Adrenal gland (tissue), 12 donors: ENCODE measurements around the gene DUOXA2. TPM values are rescaled to one million over a fixed set of nuclear protein-coding genes. Genes with fewer than 3 reads are reported as not detected.
A peak's percentile ranks its signal among the peaks of the same experiment; 100 is the strongest.

Experiments used
- DNase-seq, 7 donors: peaks; one replicate each; pipeline ENCODE4 v3.0.0-alpha.2; 2019 to 2020
- H3K27ac ChIP-seq, 5 donors: fragments of 200-600 bp; sonication (generic) in 4 of 5; 1 replicate in 3 of 5; 2 replicates in 2 of 5; pipeline versions ENCODE4 v1.5.1 to v1.8.0; 2016 to 2020; ENCODE audit warnings: mild to moderate bottlenecking in 1 of 5
- H3K27me3 ChIP-seq: fragments of 200-600 bp; 2 replicates; pipeline ENCODE4 v1.8.0; 2021
- H3K36me3 ChIP-seq, 2 donors: fragments of 200-600 bp; replicated peaks in 1 of 2; 1 replicate in 1 of 2; 2 replicates in 1 of 2; pipeline versions ENCODE4 v1.5.1 to v1.8.0; 2018 to 2022
- H3K4me1 ChIP-seq, 2 donors: fragments of 200-600 bp; replicated peaks in 1 of 2; 1 replicate in 1 of 2; 2 replicates in 1 of 2; pipeline versions ENCODE4 v1.5.1 to v1.8.0; 2018 to 2021
- H3K4me3 ChIP-seq, 4 donors: fragments of 200-600 bp; sonication (generic) in 3 of 4; one replicate each; pipeline ENCODE4 v1.5.1; 2016 to 2018
- H3K9me3 ChIP-seq, 3 donors: fragments of 200-600 bp; sonication (generic) in 1 of 3; replicated peaks in 1 of 3; 1 replicate in 2 of 3; 2 replicates in 1 of 3; pipeline versions ENCODE4 v1.5.1 to v1.8.0; 2016 to 2021
- CTCF ChIP-seq, 6 experiments: fragments of 450-650 bp in 4 of 6; fragments of 200-600 bp in 2 of 6; sonication (generic) in 1 of 6; IDR thresholded peaks; 1 replicate in 5 of 6; 2 replicates in 1 of 6; pipeline versions ENCODE4 v1.5.1 to v1.8.0; 2016 to 2021; ENCODE audit warnings: antibody characterized with exemption in 6 of 6, mild to moderate bottlenecking in 2 of 6, moderate library complexity in 1 of 6
- POLR2A ChIP-seq, 2 donors: fragments of 450-650 bp; IDR thresholded peaks; one replicate each; pipeline ENCODE4 v1.6.1; 2017; ENCODE audit warnings: antibody characterized with exemption in 2 of 2, mild to moderate bottlenecking in 2 of 2, moderate library complexity in 1 of 2
- WGBS, 4 donors: extraction: QIAGEN DNeasy Blood & Tissue Kit in 2 of 4; methylation state at CpG; one replicate each; pipeline versions ENCODE4 v1.1.5 to v1.1.7; 2013 to 2017; 5-methylcytosine and 5-hydroxymethylcytosine counted together
- intact Hi-C, 2 donors: fragments of 100-400 bp; cut with DNase I; formaldehyde crosslinking; loops; one replicate each; pipeline versions ENCODE4 v1.14.1 to v1.15.0; 2022 to 2023
- polyA plus RNA-seq, 3 donors: library from polyadenylated mRNA; stranded (reverse); fragments of 200-250 nt in 2 of 3; fragments of 350-450 nt in 1 of 3; fragmentation: Illumina TruSeq in 1 of 3; extraction: RNeasy Lipid Tissue Mini Kit (QIAGEN cat#74804) in 1 of 3; gene quantifications; one replicate each; pipeline ENCODE4 v1.2.3, GENCODE V29; 2013 to 2014
- total RNA-seq, 9 donors: library from RNA; depleted of rRNA in 4 of 9; stranded (reverse); fragments of >200 nt in 4 of 9; fragments of 120-200 nt in 1 of 9; fragmentation: NEBNext Ultra II Directional in 1 of 9; extraction: Animal tissue kit (Norgen Biotek cat#: 25700) in 1 of 9; gene quantifications; one replicate each; pipeline versions ENCODE4 v1.1.0 to v1.2.4, GENCODE V29; 2013 to 2023
- donor health status: healthy with polysubstance abuse.
- donor health status: Bipolar disorder and iron deficiency.
- donor health status: DM: yes; HTN: yes; CAD: no.
- donor health status: DM: no; HTN: no; CAD: no.
- donor health status: DM: no; HTN: no; CAD: no.
- donor health status: DM: yes; HTN: yes; CAD: no.

DUOXA2 gene
- total and polyA plus RNA-seq, 12 donors = 0.11 to 4.1 (median 0.85) TPM; not detected in 4

DNA sequence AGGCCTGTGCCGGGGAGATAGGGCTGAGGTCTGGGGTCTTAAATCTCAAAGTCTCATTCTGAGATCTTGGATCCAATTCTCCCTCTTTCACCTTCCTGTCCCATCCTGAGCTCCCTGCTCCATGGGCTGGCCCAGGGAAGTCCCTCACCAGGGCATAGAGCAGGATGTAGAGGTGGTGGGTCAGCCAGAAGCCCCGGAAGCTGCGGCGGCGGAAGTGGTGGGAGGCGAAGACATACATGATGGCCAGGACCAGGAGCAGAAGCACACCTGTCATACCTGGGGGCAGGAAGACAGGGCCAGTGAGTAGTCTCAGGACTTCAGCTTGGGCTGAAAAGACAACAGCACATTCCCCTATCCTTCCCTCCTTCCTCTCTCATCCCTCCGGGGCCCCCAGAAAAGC lies 16.7 kb upstream of the DUOXA2 start:
- H3K4me3 ChIP-seq = no peak overlapping the region
- intact Hi-C loops = no loop called here
- 90 to 98% (median 96%) methylated on average over 6 to 7 of the region's 7 CpGs for WGBS, 4 donors

DNA sequence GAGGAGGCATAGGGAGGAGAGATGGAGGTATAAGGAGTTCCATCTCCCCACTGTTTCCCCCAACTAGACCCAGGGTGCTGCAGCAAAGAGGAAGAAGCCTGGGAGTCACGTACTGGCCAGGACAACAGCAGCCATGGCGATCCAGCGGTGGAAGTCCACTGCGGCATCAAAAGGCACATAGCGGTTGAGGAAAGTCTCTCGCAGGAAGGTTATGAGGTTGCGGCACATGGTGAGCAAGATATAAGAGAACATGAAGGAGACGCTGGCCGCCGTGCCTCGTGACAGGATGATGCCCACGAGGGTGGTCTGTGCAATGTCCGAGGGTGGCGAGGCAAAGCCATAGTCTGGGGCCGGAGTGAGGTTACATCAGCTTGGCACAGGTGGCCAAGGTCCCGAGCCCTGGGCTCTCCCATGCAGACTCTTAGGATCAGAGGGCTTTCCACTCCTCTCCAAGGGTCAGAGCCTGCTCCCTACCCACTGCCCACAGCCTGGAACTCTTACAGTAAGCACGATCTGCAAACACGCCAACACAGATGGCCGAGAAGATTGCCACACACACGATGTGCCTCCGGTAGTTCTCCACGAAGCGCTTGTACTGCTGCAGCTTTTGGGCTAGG lies 14.5 kb upstream of the DUOXA2 start:
- H3K4me3 ChIP-seq = no peak overlapping the region
- H3K27me3 ChIP-seq = no peaks in the 10 kb centered on the region
- H3K4me1 ChIP-seq = no peaks in the 10 kb centered on the region
- H3K9me3 ChIP-seq = no peaks in the 10 kb centered on the region
- peak in 1 of 7 donors; percentile 8 for DNase-seq
- TF ChIP-seq CTCF (IDR thresholded peaks at IDR 0.05) = no peak
- no peak for TF ChIP-seq POLR2A (IDR thresholded peaks at IDR 0.05)
- no peaks in the 10 kb centered on the region for H3K36me3 ChIP-seq
- intact Hi-C loops = no loop called here
- H3K27ac ChIP-seq = no peak overlapping the region
- 83 to 90% (median 89%) methylated on average over 22 to 23 of the region's 23 CpGs for WGBS, 4 donors

More for the DNA sequence above, 16.7 kb upstream of the DUOXA2 start:
- H3K36me3 ChIP-seq = no peaks in the 10 kb centered on the region
- DNase-seq = no peak
- H3K27ac ChIP-seq = no peak overlapping the region
- H3K9me3 ChIP-seq = no peaks in the 10 kb centered on the region
- H3K4me1 ChIP-seq = no peaks in the 10 kb centered on the region
- no peak for TF ChIP-seq POLR2A (IDR thresholded peaks at IDR 0.05)
- TF ChIP-seq CTCF (IDR thresholded peaks at IDR 0.05) = no peak
- H3K27me3 ChIP-seq = no peaks in the 10 kb centered on the region

- 73 to 85% (median 80%) methylated on average over 7 of the region's 7 CpGs for WGBS, 4 donors
- TF ChIP-seq CTCF (IDR thresholded peaks at IDR 0.05) (no peak), POLR2A (IDR thresholded peaks at IDR 0.05) (no peak)
- no peak overlapping the region for H3K27ac ChIP-seq
- H3K4me1 ChIP-seq = no peaks in the 10 kb centered on the region
- no peaks in the 10 kb centered on the region for H3K9me3 ChIP-seq
- H3K36me3 ChIP-seq = no peaks in the 10 kb centered on the region
- intact Hi-C loops = no loop called here
- H3K4me3 ChIP-seq = no peak overlapping the region
- H3K27me3 ChIP-seq = no peaks in the 10 kb centered on the region
- DNase-seq = no peak
Measured at GRCh38 chr15:45100884-45101625, 13.1 kb upstream of the DUOXA2 start.

GRCh38 chr15:45101749-45102148 lies 12.4 kb upstream of the DUOXA2 start:
- Histone ChIP-seq H3K4me3 (no peak overlapping the region), H3K9me3 (no peaks in the 10 kb centered on the region), H3K27me3 (no peaks in the 10 kb centered on the region), H3K27ac (no peak overlapping the region), H3K4me1 (no peaks in the 10 kb centered on the region), H3K36me3 (no peaks in the 10 kb centered on the region)
- 91 to 94% (median 94%) methylated on average over 6 to 12 of the region's 12 CpGs for WGBS, 4 donors
- intact Hi-C loops = no loop called here
- DNase-seq = no peak
- TF ChIP-seq POLR2A (IDR thresholded peaks at IDR 0.05) (no peak), CTCF (IDR thresholded peaks at IDR 0.05) (no peak)
